Neural cell (in vitro differentiated cells): Measurements from ENCODE around the gene ZNF557. TPM values are rescaled to one million over a fixed set of nuclear protein-coding genes. Genes with fewer than 3 reads are reported as not detected.

Source experiments
- H2AFZ ChIP-seq: fragments of 200-600, 300-800 bp; sonication (generic), shearing (Covaris generic); 2 replicates; pipeline ENCODE4 v1.6.0; 2014; ENCODE audit warnings: low read depth, mild to moderate bottlenecking, antibody characterized with exemption, low read length, moderate library complexity
- H3F3A ChIP-seq: fragments of 200-600 bp; shearing (Covaris generic); 2 replicates; pipeline ENCODE4 v1.6.1; 2016; ENCODE audit warnings: mild to moderate bottlenecking, moderate library complexity, mixed read lengths, antibody characterized with exemption, low read length; ENCODE audit not compliant: insufficient read depth, poor library complexity, severe bottlenecking
- H3K27ac ChIP-seq: fragments of 200-600, 300-800 bp; sonication (generic), shearing (Covaris generic); 2 replicates; pipeline ENCODE4 v1.5.1; 2014; ENCODE audit warnings: mild to moderate bottlenecking, low read length, moderate library complexity
- H3K27me3 ChIP-seq: fragments of 300-800, 200-600 bp; sonication (generic), shearing (Covaris generic); 2 replicates; pipeline ENCODE4 v1.6.0; 2014; ENCODE audit warnings: mild to moderate bottlenecking, low read depth, low read length, moderate library complexity; ENCODE audit not compliant: insufficient read depth
- H3K36me3 ChIP-seq: fragments of 300-800, 200-600 bp; sonication (generic), shearing (Covaris generic); 2 replicates; pipeline ENCODE4 v1.5.1; 2014; ENCODE audit warnings: mild to moderate bottlenecking, antibody characterized with exemption, low read length, moderate library complexity; ENCODE audit not compliant: insufficient read depth
- H3K4me2 ChIP-seq: fragments of 300-800, 200-600 bp; sonication (generic), shearing (Covaris generic); 2 replicates; pipeline ENCODE4 v1.6.0; 2014; ENCODE audit warnings: mild to moderate bottlenecking, low read length
- H3K4me3 ChIP-seq: fragments of 300-800, 200-600 bp; sonication (generic), shearing (Covaris generic); 2 replicates; pipeline ENCODE4 v1.5.1; 2014; ENCODE audit warnings: mild to moderate bottlenecking, low read length, moderate library complexity
- H3K79me2 ChIP-seq: fragments of 200-600 bp; shearing (Covaris generic); replicated peaks from 2 replicates; pipeline ENCODE4 v1.6.0; 2014; ENCODE audit warnings: mild to moderate bottlenecking, low read length, moderate library complexity; ENCODE audit not compliant: insufficient read depth
- H3K9ac ChIP-seq: fragments of 300-800, 200-600 bp; sonication (generic), shearing (Covaris generic); 2 replicates; pipeline ENCODE4 v1.6.1; 2016; ENCODE audit warnings: mild to moderate bottlenecking, low read length, mixed read lengths
- H3K9me2 ChIP-seq: fragments of 200-600 bp; shearing (Covaris generic); 2 replicates; pipeline ENCODE4 v1.6.1; 2016; ENCODE audit warnings: mild to moderate bottlenecking, low read length, mixed read lengths; ENCODE audit not compliant: insufficient read depth
- H3K9me3 ChIP-seq: fragments of 200-600, 300-800 bp; sonication (generic), shearing (Covaris generic); 2 replicates; pipeline ENCODE4 v1.6.1; 2016; ENCODE audit warnings: mild to moderate bottlenecking, mixed run types, low read length, moderate library complexity, mixed read lengths
- H4K20me1 ChIP-seq: fragments of 200-600 bp; shearing (Covaris generic); 2 replicates; pipeline ENCODE4 v1.6.1; 2016; ENCODE audit warnings: mild to moderate bottlenecking, mixed run types; ENCODE audit not compliant: insufficient read depth
- EP300 ChIP-seq: fragments of 450-650 bp; conservative IDR thresholded peaks from 2 replicates; pipeline ENCODE4 v1.6.1; 2014; ENCODE audit warnings: antibody characterized with exemption, mild to moderate bottlenecking, moderate library complexity; ENCODE audit not compliant: poor library complexity, severe bottlenecking
- EZH2 ChIP-seq: fragments of 200-600, 300-800 bp; shearing (Covaris generic), sonication (generic); IDR thresholded peaks from 2 replicates; pipeline ENCODE4 v1.6.1; 2014; ENCODE audit warnings: antibody characterized with exemption, low read length, borderline replicate concordance, mild to moderate bottlenecking; ENCODE audit not compliant: insufficient read depth, poor library complexity, severe bottlenecking
- MXI1 ChIP-seq: fragments of 450-650 bp; conservative IDR thresholded peaks from 2 replicates; pipeline ENCODE4 v1.6.1; 2014; ENCODE audit warnings: antibody characterized with exemption, mild to moderate bottlenecking; ENCODE audit not compliant: poor library complexity, severe bottlenecking
- POLR2AphosphoS5 ChIP-seq: IDR thresholded peaks from 2 replicates; pipeline ENCODE4 v1.6.1; 2012
- RAD21 ChIP-seq: fragments of 450-650 bp; conservative IDR thresholded peaks from 2 replicates; pipeline ENCODE4 v1.6.1; 2014; ENCODE audit warnings: antibody characterized with exemption, mild to moderate bottlenecking, moderate library complexity
- SMC3 ChIP-seq: fragments of 450-650 bp; conservative IDR thresholded peaks from 2 replicates; pipeline ENCODE4 v1.6.1; 2014; ENCODE audit warnings: antibody characterized with exemption, mild to moderate bottlenecking, moderate library complexity; ENCODE audit not compliant: poor library complexity
- TAF1 ChIP-seq: IDR thresholded peaks from 2 replicates; pipeline ENCODE4 v1.6.1; 2012; ENCODE audit warnings: low read depth
- polyA plus RNA-seq: library from polyadenylated mRNA; depleted of rRNA; stranded (reverse); fragments of >200 nt; gene quantifications from 2 replicates; pipeline ENCODE4 v1.2.3, GENCODE V29; 2014
- TF ChIP-seq, protein P1 (sequence below): IDR thresholded peaks from 2 replicates; pipeline ENCODE4 v1.6.1; 2012; ENCODE audit warnings: borderline replicate concordance
- TF ChIP-seq, protein P2 (sequence below): fragments of 450-650 bp; IDR thresholded peaks from 2 replicates; pipeline ENCODE4 v1.5.1; 2014; ENCODE audit warnings: antibody characterized with exemption, mild to moderate bottlenecking, moderate library complexity; ENCODE audit not compliant: poor library complexity, severe bottlenecking

ZNF557 gene
- polyA plus RNA-seq, 1 donor from 2014 or later: 7.7 TPM

GRCh38 chr19:7125221-7125620, 55.7 kb downstream of the ZNF557 start:
- H3F3A ChIP-seq: no peaks in the 10 kb centered on the region
- H3K9me2 ChIP-seq: no peaks in the 10 kb centered on the region
- no peaks in the 10 kb centered on the region for H3K79me2 ChIP-seq
- H3K9me3 ChIP-seq: no peaks in the 10 kb centered on the region
- H3K27me3 ChIP-seq: no peaks in the 10 kb centered on the region
- H3K4me3 ChIP-seq: no peak overlapping the region
- no peak overlapping the region for H2AFZ ChIP-seq
- no peaks in the 10 kb centered on the region for H4K20me1 ChIP-seq
- TF ChIP-seq SMC3 (no peak), EZH2 (no peak), RAD21 (no peak), MXI1 (no peak), EP300 (no peak), POLR2AphosphoS5 (no peak), TAF1 (no peak)
- TF ChIP-seq, protein P1, sequence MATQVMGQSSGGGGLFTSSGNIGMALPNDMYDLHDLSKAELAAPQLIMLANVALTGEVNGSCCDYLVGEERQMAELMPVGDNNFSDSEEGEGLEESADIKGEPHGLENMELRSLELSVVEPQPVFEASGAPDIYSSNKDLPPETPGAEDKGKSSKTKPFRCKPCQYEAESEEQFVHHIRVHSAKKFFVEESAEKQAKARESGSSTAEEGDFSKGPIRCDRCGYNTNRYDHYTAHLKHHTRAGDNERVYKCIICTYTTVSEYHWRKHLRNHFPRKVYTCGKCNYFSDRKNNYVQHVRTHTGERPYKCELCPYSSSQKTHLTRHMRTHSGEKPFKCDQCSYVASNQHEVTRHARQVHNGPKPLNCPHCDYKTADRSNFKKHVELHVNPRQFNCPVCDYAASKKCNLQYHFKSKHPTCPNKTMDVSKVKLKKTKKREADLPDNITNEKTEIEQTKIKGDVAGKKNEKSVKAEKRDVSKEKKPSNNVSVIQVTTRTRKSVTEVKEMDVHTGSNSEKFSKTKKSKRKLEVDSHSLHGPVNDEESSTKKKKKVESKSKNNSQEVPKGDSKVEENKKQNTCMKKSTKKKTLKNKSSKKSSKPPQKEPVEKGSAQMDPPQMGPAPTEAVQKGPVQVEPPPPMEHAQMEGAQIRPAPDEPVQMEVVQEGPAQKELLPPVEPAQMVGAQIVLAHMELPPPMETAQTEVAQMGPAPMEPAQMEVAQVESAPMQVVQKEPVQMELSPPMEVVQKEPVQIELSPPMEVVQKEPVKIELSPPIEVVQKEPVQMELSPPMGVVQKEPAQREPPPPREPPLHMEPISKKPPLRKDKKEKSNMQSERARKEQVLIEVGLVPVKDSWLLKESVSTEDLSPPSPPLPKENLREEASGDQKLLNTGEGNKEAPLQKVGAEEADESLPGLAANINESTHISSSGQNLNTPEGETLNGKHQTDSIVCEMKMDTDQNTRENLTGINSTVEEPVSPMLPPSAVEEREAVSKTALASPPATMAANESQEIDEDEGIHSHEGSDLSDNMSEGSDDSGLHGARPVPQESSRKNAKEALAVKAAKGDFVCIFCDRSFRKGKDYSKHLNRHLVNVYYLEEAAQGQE: no peak
- TF ChIP-seq, protein P2, sequence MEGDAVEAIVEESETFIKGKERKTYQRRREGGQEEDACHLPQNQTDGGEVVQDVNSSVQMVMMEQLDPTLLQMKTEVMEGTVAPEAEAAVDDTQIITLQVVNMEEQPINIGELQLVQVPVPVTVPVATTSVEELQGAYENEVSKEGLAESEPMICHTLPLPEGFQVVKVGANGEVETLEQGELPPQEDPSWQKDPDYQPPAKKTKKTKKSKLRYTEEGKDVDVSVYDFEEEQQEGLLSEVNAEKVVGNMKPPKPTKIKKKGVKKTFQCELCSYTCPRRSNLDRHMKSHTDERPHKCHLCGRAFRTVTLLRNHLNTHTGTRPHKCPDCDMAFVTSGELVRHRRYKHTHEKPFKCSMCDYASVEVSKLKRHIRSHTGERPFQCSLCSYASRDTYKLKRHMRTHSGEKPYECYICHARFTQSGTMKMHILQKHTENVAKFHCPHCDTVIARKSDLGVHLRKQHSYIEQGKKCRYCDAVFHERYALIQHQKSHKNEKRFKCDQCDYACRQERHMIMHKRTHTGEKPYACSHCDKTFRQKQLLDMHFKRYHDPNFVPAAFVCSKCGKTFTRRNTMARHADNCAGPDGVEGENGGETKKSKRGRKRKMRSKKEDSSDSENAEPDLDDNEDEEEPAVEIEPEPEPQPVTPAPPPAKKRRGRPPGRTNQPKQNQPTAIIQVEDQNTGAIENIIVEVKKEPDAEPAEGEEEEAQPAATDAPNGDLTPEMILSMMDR: no peak
- H3K36me3 ChIP-seq: peaks cover 13% of the 10 kb centered on the region
- no peak overlapping the region for H3K4me2 ChIP-seq
- no peak overlapping the region for H3K27ac ChIP-seq
- no peak overlapping the region for H3K9ac ChIP-seq

- Histone ChIP-seq H3K9me3 (no peaks in the 10 kb centered on the region), H3K36me3 (peaks cover 13% of the 10 kb centered on the region), H3K4me2 (no peak overlapping the region), H2AFZ (no peak overlapping the region), H3K9ac (no peak overlapping the region), H4K20me1 (no peaks in the 10 kb centered on the region), H3K4me3 (no peak overlapping the region), H3K27ac (no peak overlapping the region), H3K79me2 (no peaks in the 10 kb centered on the region), H3K9me2 (no peaks in the 10 kb centered on the region), H3F3A (no peaks in the 10 kb centered on the region), H3K27me3 (no peaks in the 10 kb centered on the region)
- no peak for TF ChIP-seq MXI1
- TF ChIP-seq EZH2: no peak
- no peak for TF ChIP-seq TAF1
- TF ChIP-seq, protein P1: no peak
- TF ChIP-seq EP300: no peak
- no peak for TF ChIP-seq RAD21
- TF ChIP-seq, protein P2: no peak
- TF ChIP-seq SMC3: no peak
- TF ChIP-seq POLR2AphosphoS5: no peak
Observed at GRCh38 chr19:7126132-7126531, 56.6 kb downstream of the ZNF557 start.
